LNCaP clone FGC (cell line): ENCODE results near the gene RPL13.
A peak's percentile ranks its signal among the peaks of the same experiment; 100 is the strongest.
"Not testable (repeated sequence)": the region's sequence is repeated elsewhere in the genome, so short reads cannot be mapped to it uniquely, and the experiment has no call there.

Experiments
- DNase-seq: peaks from one replicate; pipeline ENCODE4 v3.0.0-alpha.2; 2011; ENCODE audit warnings: low read depth
- H3K4me3 ChIP-seq: 2 replicates; pipeline ENCODE4 v1.5.1; 2011; ENCODE audit warnings: mild to moderate bottlenecking, low read depth, low read length, control low read depth
- TF ChIP-seq, protein P1 (sequence below): IDR thresholded peaks from 2 replicates; pipeline ENCODE4 v1.5.1; 2012; ENCODE audit warnings: mild to moderate bottlenecking; ENCODE audit not compliant: control insufficient read depth, insufficient read depth; ENCODE audit errors: extremely low read depth

The RPL13 gene

DNA sequence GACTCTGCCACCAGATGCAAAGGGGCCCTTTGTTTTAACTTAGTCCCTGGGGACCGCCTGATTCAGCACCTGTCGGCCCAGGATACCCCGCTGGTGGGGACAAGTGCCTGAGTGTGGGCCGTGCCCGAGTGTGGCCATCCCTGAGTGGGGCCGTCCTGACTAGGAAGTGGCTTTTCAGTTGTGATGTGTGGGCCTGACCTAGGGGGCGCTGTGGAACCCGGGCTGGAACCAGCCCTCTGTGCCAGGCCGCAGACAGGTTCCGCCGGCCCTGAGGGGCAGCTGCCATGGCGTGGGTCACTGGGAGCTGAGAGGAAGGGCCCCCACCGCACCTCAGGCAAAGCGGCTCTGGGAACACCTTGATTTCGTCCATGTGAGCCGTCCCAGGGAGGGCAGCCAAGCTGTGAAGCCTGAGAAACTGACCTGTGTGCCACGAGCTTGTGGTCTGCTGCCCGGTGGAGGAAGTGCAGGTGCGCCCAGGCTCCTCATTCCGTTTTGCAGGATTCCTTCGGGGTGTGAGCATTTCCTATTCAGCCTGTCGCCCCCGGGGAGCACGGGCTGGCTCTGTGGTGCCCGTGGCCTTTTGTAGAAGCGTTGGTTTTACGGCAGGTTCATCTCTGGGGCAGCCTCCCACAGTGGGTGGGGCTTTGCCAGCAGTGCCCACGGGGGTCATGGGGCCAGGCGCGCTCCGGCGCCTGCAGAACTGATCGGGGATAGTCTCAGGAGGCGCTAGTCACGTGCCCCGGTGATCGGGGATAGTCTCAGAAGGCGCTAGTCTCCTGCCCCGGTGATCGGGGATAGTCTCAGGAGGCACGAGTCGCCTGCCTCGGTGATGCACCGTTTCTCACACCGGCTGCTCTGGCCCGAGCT, 5.3 kb downstream of the RPL13 start:
- H3K4me3 ChIP-seq = peak overlapping the region; percentile 32
- TF ChIP-seq, protein P1, sequence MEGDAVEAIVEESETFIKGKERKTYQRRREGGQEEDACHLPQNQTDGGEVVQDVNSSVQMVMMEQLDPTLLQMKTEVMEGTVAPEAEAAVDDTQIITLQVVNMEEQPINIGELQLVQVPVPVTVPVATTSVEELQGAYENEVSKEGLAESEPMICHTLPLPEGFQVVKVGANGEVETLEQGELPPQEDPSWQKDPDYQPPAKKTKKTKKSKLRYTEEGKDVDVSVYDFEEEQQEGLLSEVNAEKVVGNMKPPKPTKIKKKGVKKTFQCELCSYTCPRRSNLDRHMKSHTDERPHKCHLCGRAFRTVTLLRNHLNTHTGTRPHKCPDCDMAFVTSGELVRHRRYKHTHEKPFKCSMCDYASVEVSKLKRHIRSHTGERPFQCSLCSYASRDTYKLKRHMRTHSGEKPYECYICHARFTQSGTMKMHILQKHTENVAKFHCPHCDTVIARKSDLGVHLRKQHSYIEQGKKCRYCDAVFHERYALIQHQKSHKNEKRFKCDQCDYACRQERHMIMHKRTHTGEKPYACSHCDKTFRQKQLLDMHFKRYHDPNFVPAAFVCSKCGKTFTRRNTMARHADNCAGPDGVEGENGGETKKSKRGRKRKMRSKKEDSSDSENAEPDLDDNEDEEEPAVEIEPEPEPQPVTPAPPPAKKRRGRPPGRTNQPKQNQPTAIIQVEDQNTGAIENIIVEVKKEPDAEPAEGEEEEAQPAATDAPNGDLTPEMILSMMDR = peak; percentile 71
- peak; percentile 56 for DNase-seq

DNA sequence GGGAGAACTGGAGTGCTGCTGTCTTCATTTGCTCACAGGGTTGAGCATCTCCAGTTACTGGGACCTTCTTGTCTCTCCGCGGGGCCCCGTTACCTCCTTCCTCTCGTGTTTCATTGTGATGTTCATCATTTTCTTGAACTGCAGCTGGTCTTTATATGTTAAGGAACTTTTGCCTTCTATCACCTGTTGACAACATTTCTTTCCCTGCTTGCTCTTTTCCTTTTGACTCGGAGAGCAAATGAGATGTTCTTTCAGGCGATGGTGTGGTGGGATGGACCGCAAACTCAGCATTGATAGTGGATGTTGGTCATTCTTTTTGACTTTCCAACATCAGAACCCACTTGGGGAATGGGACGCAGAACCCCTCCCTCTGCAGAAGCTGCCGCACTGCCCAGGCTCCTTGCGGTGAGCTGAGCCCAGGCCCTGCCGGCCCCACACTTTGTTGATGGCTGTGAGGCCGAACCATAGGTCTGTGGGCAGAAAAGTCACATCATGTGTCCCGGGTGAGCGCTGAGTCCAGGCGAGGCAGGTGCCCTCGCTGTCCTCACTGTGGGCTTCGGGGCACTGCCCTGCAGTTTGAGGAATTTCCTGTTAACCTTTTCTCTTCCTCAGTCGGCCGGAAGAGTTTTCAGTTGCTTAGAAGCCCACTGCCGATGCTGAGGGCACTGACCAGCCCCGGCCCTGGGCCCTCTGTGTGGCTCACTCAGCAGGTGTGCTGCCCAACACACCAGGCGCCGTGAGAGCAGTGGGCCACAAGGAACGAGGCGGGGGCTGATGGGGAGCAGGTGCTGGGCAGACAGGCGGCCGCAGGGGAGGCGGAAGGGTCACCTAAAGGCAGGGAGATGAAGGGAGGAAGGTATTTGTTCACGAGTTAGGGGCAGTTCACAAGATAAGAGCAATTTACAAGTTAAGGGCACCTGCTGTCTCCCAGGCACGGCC, 7.4 kb downstream of the RPL13 start:
- TF ChIP-seq, protein P1 = no peak
- H3K4me3 ChIP-seq = no peak overlapping the region
- DNase-seq = no peak

DNA sequence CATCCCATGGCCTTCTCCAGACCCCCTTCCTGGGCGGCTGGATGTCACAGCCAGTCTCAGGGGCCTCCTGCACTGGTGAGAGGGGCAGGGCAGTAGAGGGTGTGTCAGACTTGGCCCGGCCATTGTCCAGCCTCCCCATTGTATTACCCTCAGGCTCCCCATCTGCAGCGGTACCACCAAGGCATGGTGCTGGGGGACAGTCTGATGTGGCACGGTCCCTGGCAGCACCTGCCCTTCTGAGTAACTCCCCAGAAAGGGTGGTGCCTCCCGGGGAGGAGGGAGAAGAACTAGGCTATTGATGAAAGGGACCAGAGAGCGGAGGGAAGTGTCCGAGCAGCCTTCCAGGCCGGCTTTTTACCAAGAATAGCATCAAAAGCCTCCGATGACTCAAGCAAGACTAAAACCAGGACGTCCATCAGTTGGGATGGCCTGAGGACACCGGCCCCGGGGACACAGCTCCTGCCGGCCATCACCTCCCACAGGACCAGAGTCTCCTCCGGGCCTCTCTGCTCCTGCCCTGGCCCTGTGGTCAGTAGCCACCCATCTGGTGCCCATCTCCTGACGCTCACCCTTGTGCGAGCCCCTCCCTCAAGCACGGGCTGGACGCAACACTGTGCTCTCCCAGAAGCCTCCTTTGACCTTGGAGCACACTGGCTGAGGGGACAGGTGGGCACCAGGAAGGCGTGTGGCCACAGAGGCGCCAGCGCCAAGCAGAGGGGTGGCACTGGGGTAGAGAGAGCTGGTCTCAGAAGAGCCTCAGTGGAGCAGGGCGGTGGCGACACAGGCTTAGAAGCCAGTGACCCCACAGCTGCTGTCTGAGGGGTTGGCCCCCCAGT, 9.2 kb downstream of the RPL13 start:
- H3K4me3 ChIP-seq = no peak overlapping the region
- TF ChIP-seq, protein P1 = no peak
- DNase-seq = no peak

DNA sequence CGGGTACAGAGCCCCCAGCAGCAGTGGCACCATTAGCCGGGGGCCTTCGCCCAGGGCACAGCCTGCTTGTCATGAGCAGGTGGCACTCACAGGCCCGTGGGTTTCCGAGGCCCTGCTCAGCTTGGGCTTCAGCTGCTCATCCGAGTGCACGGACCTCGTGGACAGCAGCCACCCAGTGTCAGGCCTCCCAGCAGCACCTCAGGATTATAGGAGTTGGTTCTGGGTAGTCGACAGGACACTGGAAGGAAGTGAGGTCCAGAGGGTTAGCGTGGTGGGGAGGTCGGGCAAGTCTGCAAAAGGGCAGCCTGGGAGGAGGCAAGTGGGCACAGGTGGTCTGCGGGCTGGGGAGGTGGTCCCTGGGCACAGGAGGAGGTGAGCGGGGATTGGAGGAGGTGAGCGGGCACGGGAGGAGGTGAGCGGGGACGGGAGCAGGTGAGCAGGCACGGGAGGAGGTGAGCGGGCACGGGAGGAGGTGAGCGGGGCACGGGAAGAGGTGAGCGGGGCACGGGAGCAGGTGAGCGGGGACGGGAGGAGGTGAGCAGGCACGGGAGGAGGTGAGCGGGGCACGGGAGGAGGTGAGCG, 10.0 kb downstream of the RPL13 start:
- no peak overlapping the region for H3K4me3 ChIP-seq
- TF ChIP-seq, protein P1 = no peak
- DNase-seq = no peak

DNA sequence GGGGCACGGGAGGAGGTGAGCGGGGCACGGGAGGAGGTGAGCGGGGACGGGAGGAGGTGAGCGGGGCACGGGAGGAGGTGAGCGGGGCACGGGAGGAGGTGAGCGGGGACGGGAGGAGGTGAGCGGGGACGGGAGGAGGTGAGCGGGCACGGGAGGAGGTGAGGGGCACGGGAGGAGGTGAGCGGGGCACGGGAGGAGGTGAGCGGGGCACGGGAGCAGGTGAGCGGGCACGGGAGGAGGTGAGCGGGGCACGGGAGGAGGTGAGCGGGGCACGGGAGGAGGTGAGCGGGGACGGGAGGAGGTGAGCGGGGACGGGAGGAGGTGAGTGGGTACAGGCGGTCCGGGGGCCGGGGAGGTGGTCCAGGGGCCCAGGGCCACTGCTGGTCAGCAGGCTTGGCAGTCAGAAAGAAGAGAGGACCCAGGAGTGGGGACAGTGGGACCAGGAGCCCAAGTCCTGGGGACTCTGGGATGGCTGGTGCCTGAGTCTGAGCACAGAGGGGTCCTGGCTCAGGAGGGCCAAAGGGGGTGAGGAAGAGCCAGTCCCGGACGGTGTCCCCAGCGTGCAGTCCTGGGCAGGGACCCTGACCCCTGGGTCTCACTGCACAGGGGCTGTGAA, 10.6 kb downstream of the RPL13 start:
- DNase-seq, H3K4me3 ChIP-seq: not testable (repeated sequence)

DNA sequence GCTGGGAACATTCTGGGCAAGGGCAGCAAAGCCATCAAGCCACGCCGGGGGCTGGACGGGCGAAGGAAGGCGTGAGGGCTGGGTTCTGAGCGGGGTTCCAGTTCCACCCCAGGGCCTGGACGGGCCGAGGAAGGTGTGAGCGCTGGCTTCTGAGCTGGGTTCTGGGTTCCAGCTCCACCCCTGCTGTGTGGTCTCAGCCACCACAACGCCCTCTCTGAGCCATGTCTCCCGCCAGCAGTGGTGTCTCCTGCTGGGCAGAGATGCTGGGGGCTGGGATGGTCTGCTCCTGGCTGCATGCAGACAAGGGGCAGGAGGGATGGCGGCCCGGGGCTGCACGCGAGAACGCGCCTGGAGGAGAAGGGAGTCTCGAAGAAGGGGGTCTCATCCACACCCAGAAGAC, 11.2 kb downstream of the RPL13 start:
- TF ChIP-seq, protein P1 = no peak
- no peak for DNase-seq
- H3K4me3 ChIP-seq = no peak overlapping the region
